HCT116 (cell line): ENCODE measurements around the gene IL1RAPL1.

ENCODE experiments used
- ATF3 ChIP-seq: IDR thresholded peaks from 2 replicates; pipeline ENCODE4 v1.6.1; 2012
- CTCF ChIP-seq, 3 experiments: fragments of 200-600 bp in 1 of 3; sonication (generic) in 1 of 3; IDR thresholded peaks in 2 of 3; conservative IDR thresholded peaks in 1 of 3; 2 replicates each; pipeline ENCODE4 v1.5.1; 2012 to 2017; ENCODE audit warnings: low read depth in 2 of 3, low read length in 2 of 3, antibody characterized with exemption in 1 of 3, borderline replicate concordance in 1 of 3, control low read depth in 1 of 3, mild to moderate bottlenecking in 1 of 3, mixed read lengths in 1 of 3, mixed run types in 1 of 3, moderate library complexity in 1 of 3; ENCODE audit not compliant: insufficient read depth in 1 of 3
- EGR1 ChIP-seq: IDR thresholded peaks from 2 replicates; pipeline ENCODE4 v1.6.1; 2012; ENCODE audit warnings: low read depth
- EZH2 ChIP-seq: fragments of 200-600 bp; sonication (generic); IDR thresholded peaks from 2 replicates; pipeline ENCODE4 v1.6.1; 2017; ENCODE audit warnings: antibody characterized with exemption, mixed run types
- JUND ChIP-seq: IDR thresholded peaks from 2 replicates; pipeline ENCODE4 v1.6.1; 2012
- POLR2A ChIP-seq: IDR thresholded peaks from 2 replicates; pipeline ENCODE4 v1.7.0; 2011; ENCODE audit warnings: borderline replicate concordance; ENCODE audit not compliant: insufficient read depth, insufficient read length; ENCODE audit errors: extremely low read depth
- RAD21 ChIP-seq: IDR thresholded peaks from 2 replicates; pipeline ENCODE4 v1.6.1; 2012; ENCODE audit warnings: low read depth, mild to moderate bottlenecking
- REST ChIP-seq: IDR thresholded peaks from 2 replicates; pipeline ENCODE4 v1.6.1; 2012; ENCODE audit warnings: low read depth
- SIN3A ChIP-seq: IDR thresholded peaks from 2 replicates; pipeline ENCODE4 v1.6.1; 2012; ENCODE audit warnings: low read depth
- SP1 ChIP-seq: IDR thresholded peaks from 2 replicates; pipeline ENCODE4 v1.6.1; 2012; ENCODE audit warnings: low read depth

- TF ChIP-seq CTCF (IDR thresholded peaks at IDR 0.05 in 2 of 3, conservative IDR thresholded peaks at IDR 0.05 in 1 of 3; ENCODE audit: borderline replicate concordance in 1 of 3, insufficient read depth in 1 of 3, low read depth in 2 of 3, low read length in 2 of 3) (no peak), RAD21 (no peak), JUND (no peak), SIN3A (no peak), EZH2 (no peak), SP1 (no peak), REST (no peak), ATF3 (no peak), EGR1 (no peak), POLR2A (no peak)
Observed at GRCh38 chrX:29419774-29420553, 832.7 kb downstream of the IL1RAPL1 start.
